Activated B cell treated with CpG ODN at 0.5 μM for 24 hours (primary cell): ENCODE data around the gene PNPLA2. TPM values are rescaled to one million over a fixed set of nuclear protein-coding genes. Genes with fewer than 3 reads are reported as not detected.

Source experiments
- ATAC-seq: fragments of 200-7000 bp; cut with Tn5 transposase; one replicate; pipeline ENCODE4 v1.10.0; 2021; ENCODE audit warnings: low read depth, mild to moderate bottlenecking, moderate library complexity
- CTCF ChIA-PET: fragments of 350-600 bp; sonication (Branson Sonifier 250); formaldehyde crosslinking; loops from one replicate; lab custom pipeline; 2021; ENCODE audit warnings: antibody characterized with exemption; lab: Charles Lee
- POLR2A ChIA-PET: fragments of 350-600 bp; sonication (Branson Sonifier 250); formaldehyde crosslinking; loops from one replicate; lab custom pipeline; 2021; ENCODE audit warnings: antibody characterized with exemption; lab: Charles Lee
- DNase-seq: peaks from one replicate; pipeline ENCODE4 v3.0.0; 2022
- H3K27ac Mint-ChIP-seq: one replicate; pipeline ENCODE4 v1.8.0; 2020; ENCODE audit warnings: mixed read lengths
- H3K27me3 Mint-ChIP-seq: one replicate; pipeline ENCODE4 v1.8.0; 2021; ENCODE audit warnings: mixed read lengths
- H3K36me3 Mint-ChIP-seq: one replicate; pipeline ENCODE4 v1.8.0; 2021; ENCODE audit warnings: low read depth, mixed read lengths
- H3K4me1 Mint-ChIP-seq: one replicate; pipeline ENCODE4 v1.8.0; 2021; ENCODE audit warnings: mixed read lengths
- H3K4me3 Mint-ChIP-seq: one replicate; pipeline ENCODE4 v1.8.0; 2020; ENCODE audit warnings: mild to moderate bottlenecking, mixed read lengths
- H3K9me3 Mint-ChIP-seq: one replicate; pipeline ENCODE4 v1.8.0; 2020; ENCODE audit warnings: mixed read lengths
- CTCF ChIP-seq: fragments of 200-600 bp; IDR thresholded peaks from one replicate; pipeline ENCODE4 v1.8.0; 2022; ENCODE audit warnings: antibody characterized with exemption, mild to moderate bottlenecking
- intact Hi-C: fragments of 100-400 bp; cut with micrococcal nuclease; formaldehyde crosslinking; loops from one replicate; pipeline ENCODE4 v1.15.1; 2024
- total RNA-seq: library from RNA; stranded (reverse); gene quantifications from 2 replicates; pipeline ENCODE4 v1.2.3, GENCODE V29; 2022

Gene PNPLA2
- total RNA-seq, 1 donor from 2014 or later = 53.2 TPM

DNA sequence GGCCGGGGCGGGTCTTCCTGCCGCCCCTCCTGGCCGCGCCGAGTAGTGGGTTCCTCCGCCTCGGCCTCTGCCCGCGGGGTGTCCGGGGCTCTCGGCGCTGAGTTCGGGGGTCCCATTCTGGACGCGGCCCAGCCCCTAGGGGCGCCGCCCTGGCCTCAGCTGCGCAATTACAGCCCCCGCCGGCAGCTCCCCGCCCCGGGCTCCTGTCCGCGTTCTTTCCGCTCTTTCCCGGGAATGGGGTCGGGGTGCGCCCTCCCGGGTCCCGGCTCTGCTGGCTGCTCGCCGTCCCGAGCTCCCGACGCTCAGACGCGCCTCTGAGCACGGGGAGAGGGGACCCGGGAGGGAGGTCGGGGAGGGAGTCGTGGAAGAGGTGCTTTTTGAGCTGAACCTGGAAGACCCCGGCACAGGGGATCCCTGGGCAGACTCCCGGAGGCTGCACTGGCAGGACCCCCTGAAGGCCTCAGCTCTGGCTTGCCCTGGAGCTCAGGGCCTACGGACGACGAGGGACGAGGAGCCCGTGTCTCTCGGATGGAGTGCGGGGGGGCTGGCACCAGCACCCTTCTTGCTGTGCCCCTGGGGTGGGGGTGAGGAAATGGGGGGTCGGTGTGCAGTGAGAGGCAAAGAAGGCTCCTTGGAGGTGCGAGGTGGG lies 24.5 kb downstream of the PNPLA2 start:
- H3K27me3 Mint-ChIP-seq = peaks cover 5% of the 10 kb centered on the region
- peak overlapping the region; percentile 72 for H3K4me3 Mint-ChIP-seq
- peaks cover 35% of the 10 kb centered on the region for H3K4me1 Mint-ChIP-seq
- ChIA-PET CTCF (interaction anchor here (1.2 to 1.3 kb wide), 2 partner anchors 9 to 24 kb away, joined by 4 read pairs; no protein-coding TSS in a partner anchor), POLR2A (interaction anchor here (0.7 to 2.6 kb wide), 14 partner anchors 10 to 729 kb away, joined by 3 to 45 read pairs (median 5); partner anchors contain the start of genes CD151, CHID1, CRACR2B and DUSP8)
- ATAC-seq (peak; percentile 7), DNase-seq (no peak)
- intact Hi-C loops = loop anchor here (2.0 to 10.0 kb wide), 3 partner anchors 66 to 732 kb away; partner anchors contain the start of genes CHID1, DUSP8 and GATD1
- TF ChIP-seq CTCF = no peak
- peaks cover 27% of the 10 kb centered on the region for H3K36me3 Mint-ChIP-seq
- no peak overlapping the region for H3K27ac Mint-ChIP-seq
- no peaks in the 10 kb centered on the region for H3K9me3 Mint-ChIP-seq

DNA sequence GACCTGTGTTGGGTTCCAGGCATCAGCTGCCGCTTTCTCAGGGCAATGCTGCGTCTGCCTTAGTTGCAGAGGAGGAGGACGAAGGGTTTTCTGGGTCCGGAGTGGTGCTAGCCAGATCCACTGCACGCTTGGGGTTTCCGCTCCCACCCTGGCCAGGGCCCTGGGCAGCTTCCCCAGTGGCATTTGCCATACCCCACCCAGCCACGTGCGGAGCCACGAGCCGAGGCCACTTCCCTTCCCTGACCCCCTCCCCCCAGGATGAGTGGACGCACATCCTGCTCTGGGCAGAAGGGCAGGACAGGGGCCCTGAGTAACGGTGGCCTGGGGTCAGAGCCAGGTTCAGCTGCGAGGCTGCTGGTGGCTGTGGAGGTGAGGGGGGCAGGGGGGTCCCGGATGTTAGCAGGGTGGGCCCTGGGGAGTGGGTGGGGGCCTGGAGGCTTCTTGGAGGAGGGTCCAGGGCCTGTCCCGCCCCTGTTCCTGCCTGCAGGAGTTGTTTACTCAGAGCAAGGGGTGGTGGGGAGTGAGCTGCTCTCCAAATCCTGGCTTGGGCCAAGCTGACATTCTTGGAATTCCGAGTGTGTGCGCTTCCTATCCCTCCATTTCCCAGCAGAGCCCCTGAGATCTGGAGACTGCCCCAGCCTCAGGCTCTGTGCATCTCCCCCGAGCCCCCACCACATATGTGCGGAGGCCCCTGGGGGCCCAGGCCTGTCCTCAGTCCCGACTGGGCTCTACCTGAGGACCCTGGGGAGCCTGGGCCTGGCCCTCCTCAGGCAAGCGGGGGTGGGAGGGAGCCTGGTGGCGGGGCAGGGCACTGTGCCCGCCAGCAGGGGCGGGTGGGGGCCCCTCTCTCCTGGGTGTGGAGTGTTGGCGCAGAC lies 25.3 kb downstream of the PNPLA2 start:
- no peak for TF ChIP-seq CTCF
- H3K4me3 Mint-ChIP-seq = peak overlapping the region; percentile 72
- CTCF ChIA-PET = interaction anchor here (1.2 to 1.3 kb wide), 2 partner anchors 9 to 24 kb away, joined by 4 read pairs; no protein-coding TSS in a partner anchor

GRCh38 chr11:844693-845644 lies 26.3 kb downstream of the PNPLA2 start:
- no peak overlapping the region for H3K27ac Mint-ChIP-seq

More for the DNA sequence above, 25.3 kb downstream of the PNPLA2 start:
- peaks cover 7% of the 10 kb centered on the region for H3K27me3 Mint-ChIP-seq
- H3K4me1 Mint-ChIP-seq = peaks cover 40% of the 10 kb centered on the region
- no peaks in the 10 kb centered on the region for H3K9me3 Mint-ChIP-seq
- POLR2A ChIA-PET = interaction anchor here (1.2 to 2.6 kb wide), 7 partner anchors 11 to 728 kb away, joined by 3 to 45 read pairs (median 4); partner anchors contain the start of genes CD151, CHID1, CRACR2B and DUSP8
- no peak for DNase-seq
- no peak for ATAC-seq
- H3K36me3 Mint-ChIP-seq = peaks cover 20% of the 10 kb centered on the region
- intact Hi-C loops = loop anchor here (2.0 to 10.0 kb wide), 3 partner anchors 67 to 731 kb away; partner anchors contain the start of genes CHID1, DUSP8 and GATD1
- H3K27ac Mint-ChIP-seq = no peak overlapping the region

More at GRCh38 chr11:844693-845644, 26.3 kb downstream of the PNPLA2 start:
- ChIA-PET POLR2A (interaction anchor here (1.2 kb wide), 1 partner anchor 77 kb away, joined by 3 read pairs; no protein-coding TSS in a partner anchor), CTCF (no interaction called here)
- ATAC-seq = no peak
- H3K9me3 Mint-ChIP-seq = no peaks in the 10 kb centered on the region
- peaks cover 7% of the 10 kb centered on the region for H3K27me3 Mint-ChIP-seq
- DNase-seq = no peak
- peaks cover 41% of the 10 kb centered on the region for H3K4me1 Mint-ChIP-seq
- H3K36me3 Mint-ChIP-seq = peaks cover 12% of the 10 kb centered on the region
- TF ChIP-seq CTCF = no peak
- intact Hi-C loops = loop anchor here (5.0 to 10.0 kb wide), 3 partner anchors 122 to 730 kb away; partner anchors contain the start of genes BRSK2 and DUSP8
- peak overlapping the region; percentile 61 for H3K4me3 Mint-ChIP-seq
